ENCODE results near the gene RPN2.

GRCh38 chr20:37230200-37230599, 51.1 kb downstream of the RPN2 start:
- TF ChIP-seq POLR2AphosphoS5 (IDR thresholded peaks at IDR 0.05; ENCODE audit: borderline replicate concordance, low read depth, low read length) (no peak), EZH2 (IDR thresholded peaks at IDR 0.05) (no peak), FOXP2 (optimal IDR thresholded peaks at IDR 0.05; ENCODE audit: control extremely low read depth, extremely low read length, insufficient read depth) (no peak)

Data from SK-N-MC (cell line).